ENCODE data around the gene WDR64. TPM values are rescaled to one million over a fixed set of nuclear protein-coding genes. Genes with fewer than 3 reads are reported as not detected.

Gene WDR64
- polyA plus RNA-seq, 1 donor from 2014 or later: 0.21 TPM

GRCh38 chr1:241713316-241713715 is 61.2 kb downstream of the WDR64 start:
- no peak for TF ChIP-seq REST (IDR thresholded peaks at IDR 0.05; ENCODE audit: borderline replicate concordance)
- TF ChIP-seq TAF1 (IDR thresholded peaks at IDR 0.05; ENCODE audit: low read depth): no peak
- TF ChIP-seq EZH2 (IDR thresholded peaks at IDR 0.05; ENCODE audit: borderline replicate concordance, insufficient read depth, low read length, poor library complexity, severe bottlenecking): no peak
- no peak for TF ChIP-seq RAD21 (conservative IDR thresholded peaks at IDR 0.05)
- no peak for TF ChIP-seq MXI1 (conservative IDR thresholded peaks at IDR 0.05; ENCODE audit: poor library complexity, severe bottlenecking)
- TF ChIP-seq SMC3 (conservative IDR thresholded peaks at IDR 0.05; ENCODE audit: poor library complexity): no peak
- TF ChIP-seq CTCF (IDR thresholded peaks at IDR 0.05; ENCODE audit: poor library complexity, severe bottlenecking): no peak
- no peak for TF ChIP-seq POLR2AphosphoS5 (IDR thresholded peaks at IDR 0.05)
- TF ChIP-seq EP300 (conservative IDR thresholded peaks at IDR 0.05; ENCODE audit: poor library complexity, severe bottlenecking): no peak
- no peaks in the 10 kb centered on the region for H3K9me3 ChIP-seq (ENCODE audit: low read length)
- no peak overlapping the region for H3K27ac ChIP-seq (ENCODE audit: low read length)
- H3K79me2 ChIP-seq (replicated peaks; ENCODE audit: insufficient read depth, low read length): no peaks in the 10 kb centered on the region
- H2AFZ ChIP-seq (ENCODE audit: low read depth, low read length): no peak overlapping the region
- H4K20me1 ChIP-seq (ENCODE audit: insufficient read depth): no peaks in the 10 kb centered on the region
- no peaks in the 10 kb centered on the region for H3K36me3 ChIP-seq (ENCODE audit: insufficient read depth, low read length)
- no peak overlapping the region for H3K9ac ChIP-seq (ENCODE audit: low read length)
- no peaks in the 10 kb centered on the region for H3K9me2 ChIP-seq (ENCODE audit: insufficient read depth, low read length)
- no peaks in the 10 kb centered on the region for H3F3A ChIP-seq (ENCODE audit: insufficient read depth, low read length, poor library complexity, severe bottlenecking)
- H3K4me3 ChIP-seq (ENCODE audit: low read length): no peak overlapping the region
- no peak overlapping the region for H3K4me2 ChIP-seq (ENCODE audit: low read length)
- H3K27me3 ChIP-seq (ENCODE audit: insufficient read depth, low read depth, low read length): no peaks in the 10 kb centered on the region

- Histone ChIP-seq H3K9me2 (ENCODE audit: insufficient read depth, low read length) (no peaks in the 10 kb centered on the region), H3F3A (ENCODE audit: insufficient read depth, low read length, poor library complexity, severe bottlenecking) (no peaks in the 10 kb centered on the region), H3K79me2 (replicated peaks; ENCODE audit: insufficient read depth, low read length) (no peaks in the 10 kb centered on the region), H3K4me2 (ENCODE audit: low read length) (no peak overlapping the region), H3K27ac (ENCODE audit: low read length) (no peak overlapping the region), H3K9ac (ENCODE audit: low read length) (no peak overlapping the region), H4K20me1 (ENCODE audit: insufficient read depth) (no peaks in the 10 kb centered on the region), H3K4me3 (ENCODE audit: low read length) (no peak overlapping the region), H3K36me3 (ENCODE audit: insufficient read depth, low read length) (no peaks in the 10 kb centered on the region), H3K9me3 (ENCODE audit: low read length) (no peaks in the 10 kb centered on the region), H2AFZ (ENCODE audit: low read depth, low read length) (no peak overlapping the region), H3K27me3 (ENCODE audit: insufficient read depth, low read depth, low read length) (no peaks in the 10 kb centered on the region)
- TF ChIP-seq REST (IDR thresholded peaks at IDR 0.05; ENCODE audit: borderline replicate concordance): no peak
- TF ChIP-seq EP300 (conservative IDR thresholded peaks at IDR 0.05; ENCODE audit: poor library complexity, severe bottlenecking): no peak
- TF ChIP-seq TAF1 (IDR thresholded peaks at IDR 0.05; ENCODE audit: low read depth): no peak
- no peak for TF ChIP-seq MXI1 (conservative IDR thresholded peaks at IDR 0.05; ENCODE audit: poor library complexity, severe bottlenecking)
- no peak for TF ChIP-seq SMC3 (conservative IDR thresholded peaks at IDR 0.05; ENCODE audit: poor library complexity)
- TF ChIP-seq RAD21 (conservative IDR thresholded peaks at IDR 0.05): no peak
- TF ChIP-seq POLR2AphosphoS5 (IDR thresholded peaks at IDR 0.05): no peak
- no peak for TF ChIP-seq CTCF (IDR thresholded peaks at IDR 0.05; ENCODE audit: poor library complexity, severe bottlenecking)
- TF ChIP-seq EZH2 (IDR thresholded peaks at IDR 0.05; ENCODE audit: borderline replicate concordance, insufficient read depth, low read length, poor library complexity, severe bottlenecking): no peak
Measured at GRCh38 chr1:241714321-241715218, 62.5 kb downstream of the WDR64 start.

Data from neural cell (in vitro differentiated cells).